ENCODE data around the gene NCOA4. TPM values are rescaled to one million over a fixed set of nuclear protein-coding genes. Genes with fewer than 3 reads are reported as not detected.

NCOA4 gene
- total RNA-seq, 1 experiment from 2014 or later = 146 TPM

- peak; percentile 64 for DNase-seq (ENCODE audit: low read depth, low spot score)
- in situ Hi-C loops (cut with HindIII; ENCODE audit: low pct_unique_long_range_greater_than_20kb, low sequenced_read_pairs) = no loop called here
Observed at GRCh38 chr10:46028584-46029460, 1.6 kb downstream of the NCOA4 start.

GRCh38 chr10:46026106-46026505 is 4.3 kb downstream of the NCOA4 start:
- DNase-seq (ENCODE audit: low read depth, low spot score) = no peak
- in situ Hi-C loops (cut with HindIII; ENCODE audit: low pct_unique_long_range_greater_than_20kb, low sequenced_read_pairs) = no loop called here

DNA sequence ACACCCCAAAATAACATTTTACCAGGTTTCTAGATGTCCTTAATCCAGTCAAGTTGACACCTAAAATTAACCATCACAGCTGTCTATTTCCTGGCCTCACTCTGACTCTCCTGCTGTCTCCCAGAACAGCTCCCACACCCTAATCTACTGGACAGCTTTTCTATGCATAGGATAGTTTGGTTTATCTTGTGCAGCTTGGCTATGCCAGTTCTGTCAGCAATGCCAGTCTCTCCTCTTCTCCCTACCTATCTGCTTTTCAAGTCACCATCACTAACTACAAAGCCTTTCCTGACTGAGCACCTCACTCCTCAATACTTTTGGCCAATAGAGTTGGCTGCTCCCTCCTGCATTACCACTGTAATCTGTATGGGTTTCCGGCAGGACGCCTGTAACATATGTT is 5.0 kb downstream of the NCOA4 start:
- in situ Hi-C loops (cut with HindIII; ENCODE audit: low pct_unique_long_range_greater_than_20kb, low sequenced_read_pairs) = no loop called here

GRCh38 chr10:46024948-46025347 is 5.5 kb downstream of the NCOA4 start:
- in situ Hi-C loops (cut with HindIII; ENCODE audit: low pct_unique_long_range_greater_than_20kb, low sequenced_read_pairs) = no loop called here
- no peak for DNase-seq (ENCODE audit: low read depth, low spot score)

More for the DNA sequence above, 5.0 kb downstream of the NCOA4 start:
- DNase-seq (ENCODE audit: low read depth, low spot score) = no peak

DNA sequence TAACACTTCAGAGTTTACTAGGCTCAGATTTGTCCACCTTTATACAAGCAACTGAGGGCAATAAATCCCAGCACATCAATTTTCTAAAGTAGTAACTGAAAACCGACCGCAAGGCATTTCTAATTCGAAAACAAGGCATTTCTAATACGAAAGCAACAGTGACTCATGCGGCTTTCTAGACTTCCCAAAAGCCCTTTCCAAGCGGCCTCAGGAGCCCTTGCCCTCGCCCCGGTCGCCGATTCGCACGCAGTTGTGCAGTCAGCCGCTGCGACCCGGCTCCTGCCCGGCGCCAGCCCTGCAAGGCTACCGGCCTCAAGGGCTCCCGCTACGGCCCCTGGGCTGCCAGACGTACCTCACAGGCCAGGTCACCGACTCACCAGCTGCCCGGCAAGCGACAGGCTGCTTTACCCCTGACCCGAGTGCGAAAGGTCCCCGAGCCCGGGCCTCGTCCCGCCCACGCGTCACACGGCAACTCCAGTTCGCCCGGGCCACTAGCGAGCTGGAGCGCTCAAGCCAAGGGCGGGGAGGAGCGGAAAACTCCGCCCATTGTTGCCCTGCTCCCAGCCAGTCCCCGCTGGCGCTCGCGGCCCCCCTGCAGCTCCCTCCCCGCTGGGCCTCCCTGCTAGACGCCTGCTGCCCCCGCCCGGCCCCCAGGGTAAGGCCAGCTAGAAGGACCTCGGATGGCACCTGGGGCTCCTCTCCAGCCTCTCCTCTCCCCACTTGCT is 7.3 kb downstream of the NCOA4 start:
- in situ Hi-C loops (cut with HindIII; ENCODE audit: low pct_unique_long_range_greater_than_20kb, low sequenced_read_pairs) = no loop called here

DNA sequence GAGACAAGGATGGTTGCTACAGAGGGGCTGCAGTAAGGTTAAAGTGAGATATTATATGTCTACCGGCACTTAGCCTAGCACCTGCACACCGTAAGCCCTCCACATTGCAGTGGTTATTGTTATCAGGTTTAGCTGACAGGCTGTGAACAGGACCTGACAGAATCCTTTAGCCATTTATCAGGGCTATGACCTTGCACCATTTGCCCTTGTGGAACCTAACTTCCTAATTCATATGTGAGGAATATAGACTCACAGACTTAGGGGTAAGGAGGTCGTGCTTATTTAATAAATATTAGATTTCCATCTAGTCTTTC is 10.1 kb downstream of the NCOA4 start:
- no peak for DNase-seq (ENCODE audit: low read depth, low spot score)
- in situ Hi-C loops (cut with HindIII; ENCODE audit: low pct_unique_long_range_greater_than_20kb, low sequenced_read_pairs) = no loop called here

More for the DNA sequence above, 7.3 kb downstream of the NCOA4 start:
- DNase-seq (ENCODE audit: low read depth, low spot score) = peak; percentile 87

GRCh38 chr10:46019569-46020343 is 10.7 kb downstream of the NCOA4 start:
- no peak for DNase-seq (ENCODE audit: low read depth, low spot score)
- in situ Hi-C loops (cut with HindIII; ENCODE audit: low pct_unique_long_range_greater_than_20kb, low sequenced_read_pairs) = no loop called here

DNA sequence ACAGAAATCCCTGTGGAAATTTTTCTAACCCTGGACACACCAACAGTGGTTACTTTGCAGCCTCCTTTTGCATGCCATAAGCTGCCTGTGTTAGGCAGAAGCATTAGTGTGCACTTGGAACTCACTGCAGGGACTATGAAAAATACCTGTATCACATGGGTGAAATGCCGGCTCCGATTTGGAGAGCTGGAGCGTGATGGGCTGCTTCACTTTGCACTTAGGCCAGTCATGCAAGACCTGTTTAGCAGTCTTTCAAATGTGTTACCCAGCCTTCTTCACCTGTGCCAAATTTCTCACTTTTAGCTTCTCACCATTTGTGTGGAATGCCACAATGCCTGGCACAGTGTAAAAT is 11.3 kb downstream of the NCOA4 start:
- DNase-seq (ENCODE audit: low read depth, low spot score) = no peak
- in situ Hi-C loops (cut with HindIII; ENCODE audit: low pct_unique_long_range_greater_than_20kb, low sequenced_read_pairs) = no loop called here

DNA sequence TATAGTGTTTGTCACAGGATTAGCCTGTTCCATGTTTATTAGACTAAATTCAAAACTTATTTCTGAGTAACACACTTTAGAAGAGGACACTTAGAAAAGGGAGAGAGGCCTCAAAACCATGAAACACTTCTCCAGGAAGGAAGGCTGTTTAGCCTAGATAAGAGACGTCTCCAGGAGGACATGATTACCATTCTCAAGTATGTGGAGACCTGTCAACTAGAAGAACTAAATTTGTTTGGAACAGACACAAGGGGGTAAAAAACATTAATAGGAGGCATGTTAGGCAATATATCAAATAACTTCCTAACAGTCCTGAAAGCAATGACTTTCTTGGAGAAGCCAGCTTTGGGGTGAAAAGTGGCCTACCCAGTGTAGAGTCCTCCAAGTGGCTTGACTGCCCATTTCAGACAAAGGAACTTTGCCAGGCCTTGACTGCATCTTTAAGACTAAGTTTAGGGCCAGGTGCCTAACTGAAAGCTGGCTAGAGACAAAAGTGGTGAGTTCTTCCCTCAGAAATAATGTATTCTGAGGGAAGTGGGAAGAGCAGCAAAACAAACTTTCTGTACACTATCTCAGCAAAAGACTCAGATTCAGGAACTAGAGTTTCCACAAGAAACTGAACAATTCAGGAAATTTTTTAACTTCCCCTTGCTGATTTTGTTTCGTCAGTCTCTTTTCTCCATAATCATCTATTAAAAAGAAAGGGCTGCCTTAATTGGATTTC is 11.8 kb downstream of the NCOA4 start:
- DNase-seq (ENCODE audit: low read depth, low spot score) = no peak
- in situ Hi-C loops (cut with HindIII; ENCODE audit: low pct_unique_long_range_greater_than_20kb, low sequenced_read_pairs) = no loop called here

DNA sequence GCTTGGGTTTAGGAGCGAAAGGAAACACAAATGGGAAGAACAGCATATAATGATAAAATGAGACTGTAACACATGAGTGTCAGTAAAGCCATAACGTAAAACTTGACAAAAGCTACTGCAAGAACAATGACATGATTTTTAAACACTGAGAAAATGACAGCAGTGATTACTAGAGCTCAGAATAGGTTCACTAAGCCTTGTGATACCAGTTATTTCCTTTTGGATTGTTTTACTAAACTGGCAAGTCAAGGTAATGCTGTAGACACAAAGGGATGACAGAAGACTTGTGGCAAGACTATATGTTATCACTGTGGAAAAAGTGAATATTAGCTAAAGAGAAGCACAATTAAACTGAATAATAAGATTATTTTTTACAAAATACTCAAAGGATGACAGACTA is 12.7 kb downstream of the NCOA4 start:
- DNase-seq (ENCODE audit: low read depth, low spot score) = no peak
- in situ Hi-C loops (cut with HindIII; ENCODE audit: low pct_unique_long_range_greater_than_20kb, low sequenced_read_pairs) = no loop called here

DNA sequence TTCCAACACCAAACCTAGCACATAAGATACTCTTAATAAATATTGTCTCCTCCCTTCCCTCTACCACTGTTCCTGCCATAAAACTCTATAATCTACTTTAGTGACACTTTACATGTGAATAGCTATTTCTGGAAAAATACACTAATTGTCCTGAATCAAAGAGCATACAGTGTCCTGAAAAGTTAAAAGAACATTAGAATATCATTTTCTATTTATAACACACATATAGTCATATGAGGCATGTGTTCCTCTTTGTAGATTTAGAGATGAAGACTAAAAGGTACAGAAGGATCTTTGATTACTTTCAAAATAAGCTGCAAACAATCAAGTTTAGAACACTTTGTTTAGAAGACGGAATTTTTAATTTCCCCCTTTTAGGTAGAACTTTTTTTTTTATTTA is 13.6 kb downstream of the NCOA4 start:
- DNase-seq (ENCODE audit: low read depth, low spot score) = no peak
- in situ Hi-C loops (cut with HindIII; ENCODE audit: low pct_unique_long_range_greater_than_20kb, low sequenced_read_pairs) = no loop called here

DNA sequence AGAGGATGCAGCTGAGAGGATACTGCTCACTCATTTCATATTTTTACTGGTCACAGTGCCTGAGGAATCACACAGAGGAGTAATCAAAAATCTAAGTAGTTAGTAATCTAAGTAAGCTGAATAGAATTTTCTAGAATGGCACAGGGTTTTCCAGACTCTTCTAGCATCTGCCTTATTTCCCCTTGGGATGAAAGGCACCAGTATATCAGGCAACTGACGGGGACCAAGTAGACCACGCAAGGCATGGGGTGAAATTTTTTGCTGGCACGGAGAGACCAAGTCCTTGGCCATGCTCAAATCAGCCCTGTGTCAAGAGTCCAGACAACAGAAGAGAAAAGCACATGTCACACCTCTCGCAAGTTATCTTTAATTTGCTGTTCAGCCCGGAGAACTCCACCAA is 14.2 kb downstream of the NCOA4 start:
- in situ Hi-C loops (cut with HindIII; ENCODE audit: low pct_unique_long_range_greater_than_20kb, low sequenced_read_pairs) = no loop called here
- DNase-seq (ENCODE audit: low read depth, low spot score) = no peak

- no peak for DNase-seq (ENCODE audit: low read depth, low spot score)
- in situ Hi-C loops (cut with HindIII; ENCODE audit: low pct_unique_long_range_greater_than_20kb, low sequenced_read_pairs) = no loop called here
Observed at GRCh38 chr10:46014683-46015405, 15.6 kb downstream of the NCOA4 start.

- no peak for DNase-seq (ENCODE audit: low read depth, low spot score)
- in situ Hi-C loops (cut with HindIII; ENCODE audit: low pct_unique_long_range_greater_than_20kb, low sequenced_read_pairs) = no loop called here
Observed at GRCh38 chr10:46014206-46014605, 16.2 kb downstream of the NCOA4 start.

DNA sequence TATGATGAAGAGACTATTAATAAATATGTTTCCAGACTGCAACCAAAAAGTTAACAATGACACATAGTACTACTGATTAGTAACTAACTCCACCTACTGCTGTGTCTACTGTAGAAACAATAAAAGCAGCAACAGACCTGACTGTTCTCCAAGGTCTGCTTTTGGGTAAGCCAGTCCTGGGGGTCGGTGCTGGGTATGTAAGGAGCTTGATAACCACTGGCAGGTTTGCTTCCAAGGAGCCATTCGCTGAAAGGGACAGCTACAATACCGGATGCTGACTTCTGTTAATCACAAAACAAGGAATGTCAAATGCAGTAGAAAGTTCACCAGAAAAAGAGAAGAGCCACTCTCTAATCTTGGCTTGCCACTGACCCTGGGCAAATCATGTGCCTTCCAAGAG is 17.7 kb downstream of the NCOA4 start:
- in situ Hi-C loops (cut with HindIII; ENCODE audit: low pct_unique_long_range_greater_than_20kb, low sequenced_read_pairs) = no loop called here
- no peak for DNase-seq (ENCODE audit: low read depth, low spot score)

GRCh38 chr10:46006219-46006618 is 24.2 kb downstream of the NCOA4 start:
- DNase-seq (ENCODE audit: low read depth, low spot score) = no peak
- in situ Hi-C loops (cut with HindIII; ENCODE audit: low pct_unique_long_range_greater_than_20kb, low sequenced_read_pairs) = no loop called here

DNA sequence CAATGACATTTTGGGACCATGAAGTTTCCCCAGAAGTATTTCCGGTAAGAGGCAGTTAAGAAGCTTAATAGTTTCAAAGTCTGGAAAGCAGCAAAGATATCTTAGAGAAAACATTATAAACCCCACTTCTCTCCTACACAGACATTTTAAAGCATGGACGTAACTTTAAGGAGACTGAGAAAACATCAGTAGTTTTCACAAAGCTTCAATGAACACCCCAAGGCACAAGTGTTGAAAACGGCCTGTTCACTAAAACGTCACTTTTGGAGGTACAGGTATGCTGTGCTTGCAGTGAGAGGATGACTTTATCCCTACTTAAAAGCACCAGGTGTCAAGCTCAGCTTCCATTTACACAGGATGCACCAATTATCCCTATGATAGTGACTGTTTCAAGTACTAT is 25.0 kb downstream of the NCOA4 start:
- DNase-seq (ENCODE audit: low read depth, low spot score) = no peak
- in situ Hi-C loops (cut with HindIII; ENCODE audit: low pct_unique_long_range_greater_than_20kb, low sequenced_read_pairs) = no loop called here
